HepG2 (cell line): ENCODE data around the gene TCF19. TPM values are rescaled to one million over a fixed set of nuclear protein-coding genes. Genes with fewer than 3 reads are reported as not detected.
A peak's percentile ranks its signal among the peaks of the same experiment; 100 is the strongest.

Source experiments
- HNRNPK ChIP-seq: fragments of 200-400 bp; formaldehyde crosslinking; IDR thresholded peaks from 2 replicates; pipeline ENCODE4 v1.6.1; 2018; ENCODE audit warnings: low read length, low read depth, moderate library complexity, mild to moderate bottlenecking; ENCODE audit not compliant: poor library complexity, severe bottlenecking
- KLF13 ChIP-seq: sonication (generic); formaldehyde crosslinking; IDR thresholded peaks from 2 replicates; pipeline ENCODE4 v1.4.0; 2020; ENCODE audit warnings: mild to moderate bottlenecking, missing genetic modification reagents
- NAIF1 ChIP-seq: sonication (generic); formaldehyde crosslinking; IDR thresholded peaks from 2 replicates; pipeline ENCODE4 v1.5.0; 2020; ENCODE audit warnings: mild to moderate bottlenecking, missing genetic modification reagents, borderline replicate concordance
- SNRNP70 ChIP-seq: fragments of 200-400 bp; formaldehyde crosslinking; IDR thresholded peaks from 2 replicates; pipeline ENCODE4 v1.6.1; 2017; ENCODE audit warnings: mild to moderate bottlenecking, low read depth, low read length, moderate library complexity
- ZNF274 ChIP-seq: sonication (generic); formaldehyde crosslinking; IDR thresholded peaks from 2 replicates; pipeline ENCODE4 v1.5.1; 2020; ENCODE audit warnings: mild to moderate bottlenecking, missing genetic modification reagents
- ZNF296 ChIP-seq: sonication (generic); formaldehyde crosslinking; conservative IDR thresholded peaks from 2 replicates; pipeline ENCODE4 v1.5.0; 2020; ENCODE audit warnings: mild to moderate bottlenecking, missing genetic modification reagents
- ZNF414 ChIP-seq: sonication (generic); formaldehyde crosslinking; IDR thresholded peaks from 2 replicates; pipeline ENCODE4 v1.5.0; 2020; ENCODE audit warnings: missing genetic modification reagents
- ZNF883 ChIP-seq: sonication (generic); formaldehyde crosslinking; IDR thresholded peaks from 2 replicates; pipeline ENCODE4 v1.5.1; 2020; ENCODE audit warnings: mild to moderate bottlenecking, missing genetic modification reagents; ENCODE audit errors: not compliant biosample characterization
- polyA plus RNA-seq, 8 experiments: library from polyadenylated mRNA; depleted of rRNA in 3 of 8; stranded (reverse) in 7 of 8; unstranded in 1 of 8; fragments of >200 nt; fragmentation: Illumina TruSeq in 4 of 8; extraction: Trizol in 4 of 8; gene quantifications; 2 replicates each; pipeline versions ENCODE4 v1.2.1 to v1.2.3, GENCODE V29; 2011 to 2016; ENCODE audit warnings: low read depth in 4 of 8, missing spikeins in 1 of 8, mixed read lengths in 1 of 8; ENCODE audit not compliant: insufficient read depth in 1 of 8
- total RNA-seq, 5 experiments: library from RNA; depleted of rRNA; stranded (reverse); fragments of >200 nt; fragmentation: Illumina TruSeq; extraction: Trizol; gene quantifications; 2 replicates each; pipeline ENCODE4 v1.2.3, GENCODE V29; 2016; ENCODE audit warnings: low read depth in 1 of 5
- TF ChIP-seq, protein P1 (sequence below): sonication (generic); formaldehyde crosslinking; IDR thresholded peaks from 2 replicates; pipeline ENCODE4 v1.4.0; 2020; ENCODE audit warnings: mild to moderate bottlenecking, missing genetic modification reagents
- TF ChIP-seq, protein P2 (sequence below): sonication (generic); formaldehyde crosslinking; IDR thresholded peaks from 2 replicates; pipeline ENCODE4 v1.8.0; 2022; ENCODE audit warnings: missing genetic modification reagents, mild to moderate bottlenecking, moderate library complexity, borderline replicate concordance
- TF ChIP-seq, protein P3 (sequence below): sonication (generic); formaldehyde crosslinking; IDR thresholded peaks from 2 replicates; pipeline ENCODE4 v1.4.0; 2020; ENCODE audit warnings: missing genetic modification reagents

Gene TCF19
- total and polyA plus RNA-seq, 2 of the 13 experiments (the other 11 are each of a cell fraction or from before 2014, with no cell fraction given): 4.9 to 22.2 TPM

GRCh38 chr6:31197559-31198305 lies 39.3 kb downstream of the TCF19 start (continued):
- TF ChIP-seq, protein P1, sequence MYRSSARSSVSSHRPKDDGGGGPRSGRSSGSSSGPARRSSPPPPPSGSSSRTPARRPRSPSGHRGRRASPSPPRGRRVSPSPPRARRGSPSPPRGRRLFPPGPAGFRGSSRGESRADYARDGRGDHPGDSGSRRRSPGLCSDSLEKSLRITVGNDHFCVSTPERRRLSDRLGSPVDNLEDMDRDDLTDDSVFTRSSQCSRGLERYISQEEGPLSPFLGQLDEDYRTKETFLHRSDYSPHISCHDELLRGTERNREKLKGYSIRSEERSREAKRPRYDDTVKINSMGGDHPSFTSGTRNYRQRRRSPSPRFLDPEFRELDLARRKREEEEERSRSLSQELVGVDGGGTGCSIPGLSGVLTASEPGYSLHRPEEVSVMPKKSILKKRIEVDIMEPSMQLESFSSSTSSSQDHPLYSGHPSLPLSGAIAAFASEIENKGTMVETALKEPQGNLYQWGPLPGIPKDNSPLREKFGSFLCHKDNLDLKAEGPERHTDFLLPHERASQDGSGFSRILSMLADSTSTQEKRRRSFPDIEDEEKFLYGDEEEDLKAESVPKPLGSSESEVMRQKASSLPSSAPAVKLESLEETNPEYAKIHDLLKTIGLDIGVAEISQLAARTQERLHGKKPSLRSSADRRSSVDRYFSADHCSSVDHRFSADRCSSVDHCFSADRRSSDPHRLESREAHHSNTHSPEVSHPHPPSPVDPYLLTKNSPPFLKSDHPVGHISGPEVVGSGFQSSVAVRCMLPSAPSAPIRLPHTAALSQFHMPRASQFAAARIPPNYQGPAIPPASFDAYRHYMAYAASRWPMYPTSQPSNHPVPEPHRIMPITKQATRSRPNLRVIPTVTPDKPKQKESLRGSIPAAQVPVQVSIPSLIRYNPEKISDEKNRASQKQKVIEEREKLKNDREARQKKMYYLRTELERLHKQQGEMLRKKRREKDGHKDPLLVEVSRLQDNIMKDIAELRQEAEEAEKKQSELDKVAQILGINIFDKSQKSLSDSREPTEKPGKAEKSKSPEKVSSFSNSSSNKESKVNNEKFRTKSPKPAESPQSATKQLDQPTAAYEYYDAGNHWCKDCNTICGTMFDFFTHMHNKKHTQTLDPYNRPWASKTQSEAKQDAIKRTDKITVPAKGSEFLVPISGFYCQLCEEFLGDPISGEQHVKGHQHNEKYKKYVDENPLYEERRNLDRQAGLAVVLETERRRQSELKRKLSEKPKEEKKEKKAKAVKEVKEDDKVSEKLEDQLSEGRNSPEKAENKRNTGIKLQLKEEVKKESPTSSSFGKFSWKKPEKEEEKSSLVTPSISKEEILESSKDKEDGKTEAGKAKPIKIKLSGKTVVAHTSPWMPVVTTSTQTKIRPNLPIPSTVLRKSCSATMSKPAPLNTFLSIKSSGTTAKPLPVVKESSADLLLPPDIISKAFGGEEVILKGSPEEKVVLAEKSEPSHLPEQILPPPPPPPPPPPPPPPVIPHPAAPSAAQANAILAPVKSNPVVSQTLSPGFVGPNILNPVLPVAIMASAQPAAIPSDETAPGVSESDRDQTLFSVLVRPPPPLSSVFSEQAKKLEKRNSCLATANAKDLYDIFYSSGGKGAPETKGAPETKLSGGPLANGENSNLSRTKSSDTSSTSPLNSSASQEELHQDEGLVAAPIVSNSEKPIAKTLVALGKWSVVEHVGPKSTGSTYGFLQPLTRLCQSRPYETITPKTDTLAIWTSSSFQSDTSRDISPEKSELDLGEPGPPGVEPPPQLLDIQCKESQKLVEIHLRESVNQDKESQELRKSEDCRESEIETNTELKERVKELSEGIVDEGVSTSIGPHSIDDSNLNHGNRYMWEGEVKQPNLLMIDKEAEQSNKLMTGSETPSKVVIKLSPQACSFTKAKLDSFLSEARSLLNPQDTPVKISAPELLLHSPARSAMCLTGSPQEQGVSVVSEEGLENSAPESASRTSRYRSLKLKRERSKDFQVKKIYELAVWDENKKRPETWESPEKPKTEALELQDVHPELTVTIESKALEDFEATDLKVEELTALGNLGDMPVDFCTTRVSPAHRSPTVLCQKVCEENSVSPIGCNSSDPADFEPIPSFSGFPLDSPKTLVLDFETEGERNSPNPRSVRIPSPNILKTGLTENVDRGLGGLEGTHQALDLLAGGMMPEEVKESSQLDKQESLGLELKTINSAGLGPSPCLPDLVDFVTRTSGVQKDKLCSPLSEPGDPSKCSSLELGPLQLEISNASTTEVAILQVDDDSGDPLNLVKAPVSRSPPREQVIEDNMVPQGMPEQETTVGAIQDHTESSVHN (CRISPR knock-in tag): no peak; the same call in 1 of the 2 replicates
- TF ChIP-seq ZNF414 (CRISPR knock-in tag): no peak
- no peak for TF ChIP-seq ZNF274 (CRISPR knock-in tag)
- TF ChIP-seq, protein P2, sequence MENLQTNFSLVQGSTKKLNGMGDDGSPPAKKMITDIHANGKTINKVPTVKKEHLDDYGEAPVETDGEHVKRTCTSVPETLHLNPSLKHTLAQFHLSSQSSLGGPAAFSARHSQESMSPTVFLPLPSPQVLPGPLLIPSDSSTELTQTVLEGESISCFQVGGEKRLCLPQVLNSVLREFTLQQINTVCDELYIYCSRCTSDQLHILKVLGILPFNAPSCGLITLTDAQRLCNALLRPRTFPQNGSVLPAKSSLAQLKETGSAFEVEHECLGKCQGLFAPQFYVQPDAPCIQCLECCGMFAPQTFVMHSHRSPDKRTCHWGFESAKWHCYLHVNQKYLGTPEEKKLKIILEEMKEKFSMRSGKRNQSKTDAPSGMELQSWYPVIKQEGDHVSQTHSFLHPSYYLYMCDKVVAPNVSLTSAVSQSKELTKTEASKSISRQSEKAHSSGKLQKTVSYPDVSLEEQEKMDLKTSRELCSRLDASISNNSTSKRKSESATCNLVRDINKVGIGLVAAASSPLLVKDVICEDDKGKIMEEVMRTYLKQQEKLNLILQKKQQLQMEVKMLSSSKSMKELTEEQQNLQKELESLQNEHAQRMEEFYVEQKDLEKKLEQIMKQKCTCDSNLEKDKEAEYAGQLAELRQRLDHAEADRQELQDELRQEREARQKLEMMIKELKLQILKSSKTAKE (CRISPR knock-in tag): 0 out of 2 replicates have a peak, but pooled peaks have one; percentile 27
- TF ChIP-seq ZNF883 (CRISPR knock-in tag): no peak
- peak; percentile 77; the same call in 1 of the 2 replicates for TF ChIP-seq KLF13 (CRISPR knock-in tag)
- TF ChIP-seq NAIF1: peak; percentile 74
- no peak for TF ChIP-seq SNRNP70
- TF ChIP-seq, protein P3, sequence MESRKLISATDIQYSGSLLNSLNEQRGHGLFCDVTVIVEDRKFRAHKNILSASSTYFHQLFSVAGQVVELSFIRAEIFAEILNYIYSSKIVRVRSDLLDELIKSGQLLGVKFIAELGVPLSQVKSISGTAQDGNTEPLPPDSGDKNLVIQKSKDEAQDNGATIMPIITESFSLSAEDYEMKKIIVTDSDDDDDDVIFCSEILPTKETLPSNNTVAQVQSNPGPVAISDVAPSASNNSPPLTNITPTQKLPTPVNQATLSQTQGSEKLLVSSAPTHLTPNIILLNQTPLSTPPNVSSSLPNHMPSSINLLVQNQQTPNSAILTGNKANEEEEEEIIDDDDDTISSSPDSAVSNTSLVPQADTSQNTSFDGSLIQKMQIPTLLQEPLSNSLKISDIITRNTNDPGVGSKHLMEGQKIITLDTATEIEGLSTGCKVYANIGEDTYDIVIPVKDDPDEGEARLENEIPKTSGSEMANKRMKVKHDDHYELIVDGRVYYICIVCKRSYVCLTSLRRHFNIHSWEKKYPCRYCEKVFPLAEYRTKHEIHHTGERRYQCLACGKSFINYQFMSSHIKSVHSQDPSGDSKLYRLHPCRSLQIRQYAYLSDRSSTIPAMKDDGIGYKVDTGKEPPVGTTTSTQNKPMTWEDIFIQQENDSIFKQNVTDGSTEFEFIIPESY (CRISPR knock-in tag): no peak
- no peak for TF ChIP-seq ZNF296
- TF ChIP-seq HNRNPK: no peak
